DOHH2 (cell line): Measurements from ENCODE around the gene TMCC1.
"Not testable (repeated sequence)": the region's sequence is repeated elsewhere in the genome, so short reads cannot be mapped to it uniquely, and the experiment has no call there.

Source experiments
- H3F3A ChIP-seq: fragments of 200-600 bp; sonication (generic), shearing (Covaris generic); 2 replicates; pipeline ENCODE4 v1.6.0; 2016; ENCODE audit warnings: antibody characterized with exemption, mild to moderate bottlenecking; ENCODE audit not compliant: control insufficient read depth, insufficient read depth
- H3K27ac ChIP-seq: fragments of 200-600 bp; sonication (generic); 2 replicates; pipeline ENCODE4 v1.5.1; 2014; ENCODE audit warnings: low read depth, mild to moderate bottlenecking, low read length, moderate library complexity
- H3K27me3 ChIP-seq: fragments of 200-600 bp; sonication (generic); 2 replicates; pipeline ENCODE4 v1.6.1; 2014; ENCODE audit warnings: mild to moderate bottlenecking, low read length, mixed read lengths; ENCODE audit not compliant: control insufficient read depth
- H3K36me3 ChIP-seq: fragments of 200-600 bp; sonication (generic); 2 replicates; pipeline ENCODE4 v1.6.1; 2014; ENCODE audit warnings: mild to moderate bottlenecking, low read length, moderate library complexity, mixed read lengths; ENCODE audit not compliant: control insufficient read depth
- H3K4me1 ChIP-seq: fragments of 200-600 bp; sonication (generic); 2 replicates; pipeline ENCODE4 v1.6.1; 2014; ENCODE audit warnings: mild to moderate bottlenecking, low read length, mixed read lengths; ENCODE audit not compliant: control insufficient read depth
- H3K4me2 ChIP-seq: fragments of 200-600 bp; sonication (generic); 2 replicates; pipeline ENCODE4 v1.6.0; 2014; ENCODE audit warnings: mild to moderate bottlenecking, low read length, moderate library complexity
- H3K4me3 ChIP-seq: fragments of 200-600 bp; sonication (generic); 2 replicates; pipeline ENCODE4 v1.5.1; 2014; ENCODE audit warnings: mild to moderate bottlenecking, low read length, mixed read lengths
- H3K79me2 ChIP-seq: fragments of 200-600 bp; sonication (generic); 2 replicates; pipeline ENCODE4 v1.6.1; 2014; ENCODE audit warnings: mild to moderate bottlenecking, low read length, mixed read lengths; ENCODE audit not compliant: control insufficient read depth
- H3K9me2 ChIP-seq: fragments of 200-600 bp; sonication (generic); replicated peaks from 2 replicates; pipeline ENCODE4 v1.6.1; 2014; ENCODE audit warnings: mild to moderate bottlenecking, low read length, mixed read lengths; ENCODE audit not compliant: control insufficient read depth
- H3K9me3 ChIP-seq: fragments of 200-600 bp; sonication (generic); 2 replicates; pipeline ENCODE4 v1.6.1; 2014; ENCODE audit warnings: antibody characterized with exemption, low read length, mixed read lengths; ENCODE audit not compliant: control insufficient read depth, insufficient read depth
- H4K20me1 ChIP-seq: fragments of 200-600 bp; sonication (generic); 2 replicates; pipeline ENCODE4 v1.6.0; 2014; ENCODE audit warnings: low read depth, mild to moderate bottlenecking, antibody characterized with exemption, low read length, moderate library complexity; ENCODE audit not compliant: control insufficient read depth, insufficient read depth
- CTCF ChIP-seq: fragments of 200-600 bp; sonication (generic); IDR thresholded peaks from one replicate; pipeline ENCODE4 v1.5.1; 2014; ENCODE audit warnings: antibody characterized with exemption, mild to moderate bottlenecking, low read depth, low read length; ENCODE audit not compliant: poor library complexity, severe bottlenecking
- EZH2phosphoT487 ChIP-seq: fragments of 200-600 bp; sonication (generic); IDR thresholded peaks from 2 replicates; pipeline ENCODE4 v1.6.1; 2017; ENCODE audit warnings: borderline replicate concordance, mild to moderate bottlenecking, antibody characterized with exemption, low read length, moderate library complexity, mixed read lengths

Gene TMCC1

GRCh38 chr3:129913618-129914017 is 20.1 kb upstream of the TMCC1 start:
- no peak overlapping the region for H3K4me3 ChIP-seq
- H3K9me2 ChIP-seq: no peaks in the 10 kb centered on the region
- no peaks in the 10 kb centered on the region for H3K27me3 ChIP-seq
- no peaks in the 10 kb centered on the region for H3K79me2 ChIP-seq
- TF ChIP-seq EZH2phosphoT487 (no peak), CTCF (no peak)
- peaks cover 30% of the 10 kb centered on the region for H3K9me3 ChIP-seq
- no peak overlapping the region for H3K4me2 ChIP-seq
- H3K4me1 ChIP-seq: no peaks in the 10 kb centered on the region; the same call in 1 of the 2 replicates
- H3K36me3 ChIP-seq: no peaks in the 10 kb centered on the region
- H3F3A ChIP-seq: no peaks in the 10 kb centered on the region; the same call in 1 of the 2 replicates
- H4K20me1 ChIP-seq: no peaks in the 10 kb centered on the region
- no peak overlapping the region for H3K27ac ChIP-seq

GRCh38 chr3:129911261-129911861 is 17.9 kb upstream of the TMCC1 start:
- peaks cover 19% of the 10 kb centered on the region for H3K9me3 ChIP-seq
- no peaks in the 10 kb centered on the region for H3K27me3 ChIP-seq
- H3K4me2 ChIP-seq: no peak overlapping the region
- H3K27ac ChIP-seq: no peak overlapping the region
- H3K36me3 ChIP-seq: no peaks in the 10 kb centered on the region
- H3K79me2 ChIP-seq: no peaks in the 10 kb centered on the region
- H3K4me3 ChIP-seq: no peak overlapping the region
- H3K4me1 ChIP-seq: no peaks in the 10 kb centered on the region
- TF ChIP-seq EZH2phosphoT487: no peak
- no peak for TF ChIP-seq CTCF
- H3K9me2 ChIP-seq: no peaks in the 10 kb centered on the region
- H3F3A ChIP-seq: no peaks in the 10 kb centered on the region
- no peaks in the 10 kb centered on the region for H4K20me1 ChIP-seq

DNA sequence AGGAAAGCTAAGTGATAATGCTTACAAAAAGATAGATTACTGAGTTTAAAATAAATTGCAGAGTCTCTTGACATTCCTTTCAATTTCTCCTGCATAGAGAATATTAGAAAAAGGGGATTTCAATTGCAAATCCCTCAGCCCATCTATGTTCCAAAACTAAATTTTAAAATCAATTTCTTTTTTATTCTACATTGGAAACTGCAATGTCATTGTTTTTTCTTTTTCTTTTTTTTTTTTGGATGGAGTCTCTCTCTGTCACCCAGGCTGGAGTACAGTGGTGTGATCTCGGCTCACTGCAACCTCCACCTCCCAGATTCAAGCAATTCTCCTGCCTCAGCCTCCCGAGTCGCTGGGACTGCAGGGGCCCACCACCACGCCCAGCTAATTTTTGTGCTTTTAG is 15.7 kb upstream of the TMCC1 start:
- H3K4me3 ChIP-seq, H3K27me3 ChIP-seq, H3K4me2 ChIP-seq, H3K36me3 ChIP-seq, H4K20me1 ChIP-seq, H3K4me1 ChIP-seq, H3K9me2 ChIP-seq, H3K79me2 ChIP-seq, H3F3A ChIP-seq, H3K27ac ChIP-seq: not testable (repeated sequence)
- peaks cover 28% of the 10 kb centered on the region for H3K9me3 ChIP-seq

DNA sequence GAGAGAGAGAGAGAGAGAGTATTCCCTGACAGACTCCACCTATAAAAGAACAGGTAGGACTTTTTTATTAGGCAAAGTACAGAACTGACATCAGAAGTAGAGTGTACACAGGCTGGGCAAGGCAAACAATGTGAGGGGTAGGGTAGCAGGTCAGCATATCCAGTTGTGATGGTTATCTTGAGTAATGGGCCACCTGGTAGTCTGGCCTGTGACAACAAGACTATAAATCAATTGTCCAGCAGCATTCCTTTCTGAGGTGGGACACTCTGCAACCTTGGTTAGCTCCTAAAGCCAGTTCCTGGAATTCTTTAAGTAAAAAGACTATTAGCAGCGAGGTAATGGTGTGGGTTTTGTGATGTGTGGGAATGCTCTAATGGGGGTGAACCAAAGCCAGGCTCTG is 14.9 kb upstream of the TMCC1 start:
- Histone ChIP-seq H3K4me3 (no peak overlapping the region), H3F3A (no peaks in the 10 kb centered on the region), H3K27ac (no peak overlapping the region), H3K9me2 (no peaks in the 10 kb centered on the region), H3K79me2 (no peaks in the 10 kb centered on the region), H3K36me3 (no peaks in the 10 kb centered on the region), H3K4me1 (no peaks in the 10 kb centered on the region), H3K4me2 (no peak overlapping the region), H3K27me3 (no peaks in the 10 kb centered on the region), H4K20me1 (no peaks in the 10 kb centered on the region), H3K9me3 (peaks cover 31% of the 10 kb centered on the region)
- TF ChIP-seq CTCF (no peak), EZH2phosphoT487 (no peak)

DNA sequence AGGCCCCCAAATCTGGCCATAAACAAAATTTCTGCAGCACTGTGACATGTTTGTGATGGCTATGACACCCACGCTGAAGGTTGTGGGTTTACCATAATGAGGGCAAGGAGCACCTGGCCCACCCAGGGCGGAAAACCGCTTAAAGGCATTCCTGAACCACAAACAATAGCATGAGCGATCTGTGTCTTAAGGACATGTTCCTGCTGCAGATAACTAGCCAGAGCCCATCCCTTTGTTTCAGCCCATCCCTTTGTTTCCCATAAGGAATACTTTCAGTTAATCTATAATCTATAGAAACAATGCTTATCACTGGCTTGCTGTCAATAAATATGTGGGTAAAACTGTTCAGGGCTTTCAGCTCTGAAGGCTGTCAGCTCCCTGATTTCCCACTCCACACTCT is 7.8 kb upstream of the TMCC1 start:
- H3K9me3 ChIP-seq: peaks cover 20% of the 10 kb centered on the region
- not testable (repeated sequence) for H4K20me1 ChIP-seq, H3K4me3 ChIP-seq

More for the DNA sequence above, 7.8 kb upstream of the TMCC1 start:
- not testable (repeated sequence) for H3K9me2 ChIP-seq, H3K4me2 ChIP-seq, H3K36me3 ChIP-seq, H3K4me1 ChIP-seq, H3F3A ChIP-seq, H3K79me2 ChIP-seq, H3K27me3 ChIP-seq, H3K27ac ChIP-seq
